ENCODE results near the gene MBLAC2.
A peak's percentile ranks its signal among the peaks of the same experiment; 100 is the strongest.

MBLAC2 gene

DNA sequence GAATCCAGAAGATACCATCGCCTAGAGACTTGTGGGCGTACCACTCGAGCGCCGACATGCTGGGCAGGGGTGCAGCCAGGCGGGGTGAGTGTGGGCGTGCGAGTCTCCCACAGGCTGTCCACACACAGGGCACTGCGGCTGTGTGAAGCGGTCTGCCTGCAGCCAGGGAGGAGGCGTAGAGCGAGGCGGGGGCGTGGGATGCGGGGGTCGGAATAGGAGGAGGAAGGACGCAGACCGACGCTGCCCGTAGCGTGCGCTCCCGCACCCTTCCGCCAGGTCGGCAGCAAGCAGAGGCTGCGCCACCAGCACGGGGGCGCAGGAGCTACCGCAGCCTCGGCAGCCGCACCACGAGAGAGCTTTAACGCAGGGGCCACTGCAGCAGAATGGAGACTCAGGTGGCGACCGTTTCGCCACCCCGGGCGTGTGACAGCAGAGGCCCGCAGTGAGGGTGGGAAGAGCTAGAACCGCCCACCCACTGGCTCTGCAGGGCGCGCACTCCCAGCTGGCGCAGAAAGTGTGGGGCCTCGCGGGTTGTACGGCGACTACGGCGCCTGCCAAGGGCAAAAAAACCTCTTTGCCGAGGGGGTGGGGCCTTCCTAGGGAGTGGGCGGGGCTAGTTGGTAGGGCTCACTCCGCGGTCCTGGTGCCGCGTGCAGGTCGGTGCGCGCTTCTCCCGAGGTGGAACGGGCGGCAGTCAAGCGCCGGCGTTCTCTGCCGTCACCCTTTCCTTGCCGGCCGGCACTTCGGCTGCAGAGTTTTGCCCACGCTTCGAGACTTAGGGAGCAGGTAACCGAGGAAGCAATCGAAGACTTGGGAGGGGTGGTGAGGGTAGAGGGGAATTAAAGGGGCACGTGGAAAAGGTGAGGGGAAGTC lies at the start of gene MBLAC2, which contains the start of gene POLR3G:
Gene MBLAC2, minus strand, starts transcription at position 537 of the 873 bp plus-strand sequence. Its CDS starts 479 bp downstream, at position 58.
Gene POLR3G, plus strand, starts transcription at position 630 of the 873 bp plus-strand sequence. CDS start 10,704 bp downstream, outside the sequence.
- H3K27me3 Mint-ChIP-seq: no peaks in the 10 kb centered on the region
- peak; percentile 96 for ATAC-seq
- H3K9me3 Mint-ChIP-seq: no peaks in the 10 kb centered on the region
- peak within 1 kb of the TSS; percentile 95 for H3K4me3 Mint-ChIP-seq
- H3K36me3 Mint-ChIP-seq: peaks cover 18% of the 10 kb centered on the region
- peaks cover 35% of the 10 kb centered on the region for H3K4me1 Mint-ChIP-seq
- peak within 1 kb of the TSS; percentile 85 for H3K27ac Mint-ChIP-seq

DNA sequence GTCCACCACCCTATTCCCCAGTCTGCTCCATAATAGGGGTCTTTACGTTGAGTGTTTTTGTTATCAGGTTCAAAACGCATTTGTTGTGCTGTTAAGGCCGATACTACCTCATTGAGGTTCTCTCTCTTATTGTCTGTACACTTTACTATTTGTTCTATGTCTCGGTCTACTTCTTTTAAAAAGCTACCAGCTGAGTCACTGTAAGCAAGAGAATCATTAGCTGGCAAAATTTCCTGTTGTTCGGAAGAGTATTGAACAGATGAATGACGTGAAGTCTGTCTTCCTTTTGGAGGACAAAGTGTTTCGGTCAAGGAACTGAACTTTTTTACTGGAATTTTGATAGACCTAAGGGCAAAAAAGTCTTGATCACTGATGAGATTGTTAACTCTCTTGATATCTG lies 44.5 kb upstream of the MBLAC2 start:
- Mint-ChIP-seq H3K9me3 (no peaks in the 10 kb centered on the region), H3K4me3 (no peak overlapping the region), H3K4me1 (peaks cover 28% of the 10 kb centered on the region), H3K27me3 (no peaks in the 10 kb centered on the region), H3K36me3 (peaks cover 51% of the 10 kb centered on the region), H3K27ac (no peak overlapping the region)
- ATAC-seq: no peak

DNA sequence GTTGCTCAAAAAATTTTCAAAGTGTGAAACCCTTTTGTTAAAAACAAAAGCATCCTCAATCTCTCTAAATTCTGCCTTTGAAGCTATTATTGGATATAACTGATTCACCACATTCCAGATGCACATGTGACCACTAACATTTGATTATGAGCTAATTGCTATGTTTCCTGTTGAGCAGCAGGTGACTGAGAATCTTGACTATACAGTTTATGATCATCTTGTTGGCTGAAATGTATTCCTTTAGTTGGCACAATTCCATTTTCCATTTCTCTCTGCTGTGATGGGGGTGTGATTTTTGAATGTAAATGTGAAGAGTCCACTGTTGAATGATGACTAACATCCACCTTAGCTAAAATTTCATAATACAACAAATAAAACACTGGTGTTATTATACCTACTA lies 44.1 kb upstream of the MBLAC2 start:
- no peaks in the 10 kb centered on the region for H3K27me3 Mint-ChIP-seq
- peaks cover 51% of the 10 kb centered on the region for H3K36me3 Mint-ChIP-seq
- ATAC-seq: no peak
- H3K9me3 Mint-ChIP-seq: no peaks in the 10 kb centered on the region
- H3K4me1 Mint-ChIP-seq: peaks cover 28% of the 10 kb centered on the region
- H3K4me3 Mint-ChIP-seq: no peak overlapping the region
- no peak overlapping the region for H3K27ac Mint-ChIP-seq

DNA sequence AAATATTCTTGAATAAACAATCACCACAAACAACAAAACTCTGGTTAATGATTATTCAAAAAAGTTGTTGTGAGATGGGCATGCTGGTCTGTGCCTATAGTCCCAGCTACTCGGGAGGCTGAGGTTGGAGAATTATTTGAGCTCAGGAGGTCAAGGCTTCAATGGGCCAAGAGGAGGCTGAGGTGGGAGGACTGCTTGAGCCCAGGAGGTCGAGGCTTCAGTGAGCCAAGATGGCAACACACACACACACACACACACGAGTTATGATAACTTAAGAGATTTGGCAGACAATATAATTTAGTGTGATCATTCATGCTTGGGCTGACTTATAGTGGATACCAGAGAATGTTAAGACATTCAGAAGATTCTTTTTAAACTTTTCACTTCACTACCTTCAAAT lies 39.9 kb upstream of the MBLAC2 start:
- peaks cover 25% of the 10 kb centered on the region for H3K36me3 Mint-ChIP-seq
- peaks cover 10% of the 10 kb centered on the region for H3K4me1 Mint-ChIP-seq
- H3K9me3 Mint-ChIP-seq: no peaks in the 10 kb centered on the region
- no peak overlapping the region for H3K27ac Mint-ChIP-seq
- no peak overlapping the region for H3K4me3 Mint-ChIP-seq
- ATAC-seq: no peak
- no peaks in the 10 kb centered on the region for H3K27me3 Mint-ChIP-seq

DNA sequence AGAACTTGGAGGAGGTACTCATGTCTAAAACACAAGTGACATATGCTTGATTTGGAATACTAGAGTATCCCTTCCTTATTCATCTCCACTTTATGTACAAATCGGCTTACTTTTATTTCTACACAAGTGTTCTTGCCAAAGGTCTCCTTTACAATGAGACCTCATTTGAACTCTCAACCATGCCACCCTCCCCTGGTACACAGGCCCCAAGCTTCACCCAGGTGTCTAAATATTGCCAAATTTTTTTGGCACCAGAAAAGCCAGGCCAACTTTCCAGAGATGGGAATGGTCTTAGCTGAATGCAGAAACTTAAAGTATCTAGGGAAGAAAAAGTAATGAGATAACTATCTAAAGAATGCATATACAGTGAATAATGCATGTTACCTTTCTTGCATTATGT lies 35.9 kb upstream of the MBLAC2 start:
- H3K27ac Mint-ChIP-seq: no peak overlapping the region
- H3K36me3 Mint-ChIP-seq: peaks cover 30% of the 10 kb centered on the region
- peaks cover 6% of the 10 kb centered on the region for H3K4me1 Mint-ChIP-seq
- no peaks in the 10 kb centered on the region for H3K27me3 Mint-ChIP-seq
- ATAC-seq: no peak
- H3K9me3 Mint-ChIP-seq: no peaks in the 10 kb centered on the region
- no peak overlapping the region for H3K4me3 Mint-ChIP-seq

DNA sequence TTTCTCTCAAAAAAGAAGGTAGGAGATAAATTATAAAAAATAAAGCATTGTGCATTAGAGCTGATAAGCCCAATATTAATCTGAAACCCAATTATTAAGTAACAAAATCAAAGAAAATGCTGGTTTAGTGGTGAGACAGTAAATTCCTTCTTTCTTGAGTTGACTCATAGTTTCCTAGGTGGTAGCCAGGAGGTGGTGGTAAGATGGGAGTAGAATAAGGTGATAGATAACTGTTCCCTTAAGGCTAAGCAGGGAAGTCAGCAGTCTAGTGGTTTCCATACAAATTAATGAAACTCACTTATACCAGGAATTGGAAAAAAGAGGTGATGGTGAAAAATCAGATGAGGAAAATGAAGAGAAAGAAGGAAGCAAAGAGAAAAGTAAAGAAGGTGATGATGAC lies 31.6 kb upstream of the MBLAC2 start:
- Mint-ChIP-seq H3K4me1 (peaks cover 6% of the 10 kb centered on the region), H3K27me3 (no peaks in the 10 kb centered on the region), H3K27ac (no peak overlapping the region), H3K4me3 (no peak overlapping the region), H3K9me3 (no peaks in the 10 kb centered on the region), H3K36me3 (peaks cover 21% of the 10 kb centered on the region)
- no peak for ATAC-seq

DNA sequence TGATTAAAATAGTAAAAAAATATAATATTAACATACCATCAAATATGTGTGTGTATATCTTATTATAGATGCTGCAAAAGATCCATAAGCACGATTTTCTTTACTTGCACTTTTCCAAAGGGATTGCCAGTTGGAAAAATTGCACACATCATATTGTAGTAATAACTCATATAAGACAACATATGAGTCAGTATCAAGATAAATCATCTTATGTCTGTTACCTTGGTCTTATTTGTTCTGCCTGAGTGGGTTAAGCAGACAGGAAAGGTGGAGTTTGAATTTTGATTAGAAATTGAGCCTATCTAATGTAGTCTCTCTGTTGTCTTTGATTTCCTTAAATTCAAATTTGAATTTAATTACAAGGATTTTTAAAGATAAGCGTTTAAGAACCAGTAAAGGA lies 30.2 kb upstream of the MBLAC2 start:
- Mint-ChIP-seq H3K4me1 (peaks cover 6% of the 10 kb centered on the region), H3K27ac (no peak overlapping the region), H3K27me3 (no peaks in the 10 kb centered on the region), H3K4me3 (no peak overlapping the region), H3K36me3 (peaks cover 20% of the 10 kb centered on the region), H3K9me3 (no peaks in the 10 kb centered on the region)
- no peak for ATAC-seq

DNA sequence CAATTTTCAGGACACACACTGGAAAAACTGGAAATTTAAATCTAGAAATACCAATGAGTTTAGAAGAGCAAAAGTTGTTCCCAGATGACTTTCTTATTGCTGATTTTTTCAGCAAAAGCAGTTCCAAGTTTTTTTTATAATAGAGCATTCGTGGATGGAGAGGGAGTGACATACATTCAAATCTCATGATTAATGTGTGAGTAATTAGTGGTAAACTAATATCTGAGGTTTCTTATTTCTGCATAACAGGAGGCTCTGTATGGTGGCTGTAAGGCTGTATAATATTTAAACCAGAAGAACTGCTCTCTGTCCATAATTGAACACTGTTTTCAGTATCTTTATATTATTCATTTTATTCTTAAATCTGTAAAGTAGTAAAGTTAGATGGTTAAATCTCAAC lies 29.0 kb upstream of the MBLAC2 start:
- H3K27me3 Mint-ChIP-seq: no peaks in the 10 kb centered on the region
- no peaks in the 10 kb centered on the region for H3K9me3 Mint-ChIP-seq
- H3K4me1 Mint-ChIP-seq: peaks cover 6% of the 10 kb centered on the region
- peaks cover 22% of the 10 kb centered on the region for H3K36me3 Mint-ChIP-seq
- H3K4me3 Mint-ChIP-seq: no peak overlapping the region
- no peak for ATAC-seq
- no peak overlapping the region for H3K27ac Mint-ChIP-seq

DNA sequence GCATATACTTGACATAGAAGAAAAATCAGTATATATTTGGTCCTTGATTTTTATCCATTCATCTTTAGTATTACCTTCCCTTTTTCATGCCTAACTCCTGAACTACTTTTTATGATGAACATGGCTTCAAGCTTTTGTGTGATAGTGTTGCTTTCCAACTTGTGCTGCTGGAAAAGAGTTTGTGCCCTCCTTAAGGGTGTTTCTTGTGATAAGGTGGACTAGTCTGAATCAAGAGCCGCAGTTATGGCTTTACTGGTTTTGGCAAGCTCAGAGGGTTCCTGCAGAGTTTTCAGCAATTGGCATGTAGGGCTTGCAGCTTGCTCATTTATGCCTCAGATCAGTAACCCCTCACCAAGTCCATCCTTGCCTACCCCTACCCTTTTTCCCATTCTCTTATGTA lies 20.6 kb upstream of the MBLAC2 start:
- Mint-ChIP-seq H3K27ac (no peak overlapping the region), H3K4me3 (no peak overlapping the region), H3K27me3 (no peaks in the 10 kb centered on the region), H3K36me3 (peaks cover 19% of the 10 kb centered on the region), H3K4me1 (no peaks in the 10 kb centered on the region), H3K9me3 (peaks cover 9% of the 10 kb centered on the region)
- ATAC-seq: no peak

DNA sequence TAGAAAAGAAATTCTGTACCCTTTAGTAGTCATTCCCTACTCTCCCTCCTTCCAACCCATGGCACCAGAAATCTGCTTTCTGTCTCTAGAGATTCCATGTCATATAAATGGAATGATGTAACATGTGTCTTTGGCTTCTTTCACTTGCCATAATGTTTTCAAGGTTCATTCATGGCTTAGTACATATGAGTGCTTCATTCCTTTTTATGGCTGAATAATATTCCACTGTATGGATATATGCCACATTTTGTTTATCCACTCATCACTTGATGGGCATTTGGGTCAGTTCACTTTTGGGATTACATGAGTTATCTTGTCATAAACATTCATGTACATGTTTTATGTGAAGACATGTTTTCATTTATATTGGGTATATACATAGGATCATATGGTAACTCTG lies 19.5 kb upstream of the MBLAC2 start:
- H3K9me3 Mint-ChIP-seq: peaks cover 9% of the 10 kb centered on the region
- H3K36me3 Mint-ChIP-seq: peaks cover 15% of the 10 kb centered on the region
- H3K27ac Mint-ChIP-seq: no peak overlapping the region
- no peaks in the 10 kb centered on the region for H3K27me3 Mint-ChIP-seq
- ATAC-seq: no peak
- no peak overlapping the region for H3K4me3 Mint-ChIP-seq
- H3K4me1 Mint-ChIP-seq: no peaks in the 10 kb centered on the region

DNA sequence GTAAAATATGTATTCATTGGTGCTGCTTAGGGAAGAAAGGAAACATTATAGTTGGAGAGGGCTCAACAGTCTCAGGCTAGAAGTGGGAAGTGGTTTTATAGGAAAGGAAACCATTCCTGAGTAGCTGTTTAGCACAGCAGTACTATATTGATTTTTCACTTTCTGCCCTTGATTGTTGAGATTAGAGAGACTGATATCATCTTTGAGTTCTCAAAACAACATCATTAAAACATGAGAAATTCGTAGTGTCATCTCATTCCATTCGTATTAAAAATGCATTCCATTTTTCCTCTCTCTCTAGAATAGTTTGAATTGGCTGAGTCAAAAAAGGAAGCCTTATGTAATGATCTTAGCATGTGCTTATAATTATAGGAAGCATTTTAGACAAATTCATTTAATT lies 14.2 kb upstream of the MBLAC2 start:
- H3K27me3 Mint-ChIP-seq: no peaks in the 10 kb centered on the region
- H3K4me1 Mint-ChIP-seq: no peaks in the 10 kb centered on the region
- H3K36me3 Mint-ChIP-seq: peaks cover 8% of the 10 kb centered on the region
- ATAC-seq: no peak
- no peaks in the 10 kb centered on the region for H3K9me3 Mint-ChIP-seq
- no peak overlapping the region for H3K4me3 Mint-ChIP-seq
- no peak overlapping the region for H3K27ac Mint-ChIP-seq

DNA sequence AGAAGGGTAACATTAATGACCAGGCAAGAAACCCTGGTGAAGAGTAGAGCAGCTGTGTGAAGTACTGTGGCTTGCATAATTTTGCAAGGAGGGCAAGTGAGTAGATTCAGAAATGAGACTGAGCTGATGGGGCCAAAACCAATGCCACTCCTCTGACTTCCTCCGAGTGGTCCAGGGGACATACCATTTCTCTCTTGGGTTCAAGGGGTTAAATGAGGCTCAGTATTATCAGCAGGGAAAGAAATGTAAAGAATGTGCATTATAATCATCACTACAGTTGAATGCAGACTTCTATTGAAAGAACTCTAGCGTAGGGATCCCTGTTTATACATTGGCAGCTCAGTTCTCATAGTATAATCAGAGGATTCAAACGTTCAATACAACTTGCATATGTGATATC lies 10.0 kb upstream of the MBLAC2 start:
- Mint-ChIP-seq H3K27me3 (no peaks in the 10 kb centered on the region), H3K4me1 (no peaks in the 10 kb centered on the region), H3K36me3 (peaks cover 7% of the 10 kb centered on the region), H3K4me3 (no peak overlapping the region), H3K27ac (no peak overlapping the region), H3K9me3 (no peaks in the 10 kb centered on the region)
- no peak for ATAC-seq

DNA sequence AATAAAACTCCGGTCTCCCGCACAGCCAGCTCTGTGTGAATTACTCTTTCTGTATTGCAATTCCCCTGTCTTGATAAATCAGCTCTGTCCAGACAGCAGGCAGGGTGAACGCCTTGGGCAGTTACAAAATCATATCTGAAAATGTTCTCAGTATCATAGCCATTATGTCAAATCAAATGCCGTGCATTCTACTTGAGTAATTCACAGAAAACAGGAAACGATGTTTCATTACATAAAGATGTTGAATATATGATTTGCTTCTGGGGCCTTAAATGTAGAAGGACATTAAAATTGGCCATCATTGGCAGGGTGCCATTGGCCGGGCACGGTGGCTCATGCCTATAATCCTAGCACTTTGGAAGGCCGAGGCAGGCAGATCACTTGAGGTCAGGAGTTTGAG lies 8.6 kb upstream of the MBLAC2 start:
- no peaks in the 10 kb centered on the region for H3K9me3 Mint-ChIP-seq
- H3K27ac Mint-ChIP-seq: no peak overlapping the region
- no peak overlapping the region for H3K4me3 Mint-ChIP-seq
- H3K4me1 Mint-ChIP-seq: no peaks in the 10 kb centered on the region
- no peak for ATAC-seq
- H3K27me3 Mint-ChIP-seq: no peaks in the 10 kb centered on the region
- peaks cover 7% of the 10 kb centered on the region for H3K36me3 Mint-ChIP-seq

DNA sequence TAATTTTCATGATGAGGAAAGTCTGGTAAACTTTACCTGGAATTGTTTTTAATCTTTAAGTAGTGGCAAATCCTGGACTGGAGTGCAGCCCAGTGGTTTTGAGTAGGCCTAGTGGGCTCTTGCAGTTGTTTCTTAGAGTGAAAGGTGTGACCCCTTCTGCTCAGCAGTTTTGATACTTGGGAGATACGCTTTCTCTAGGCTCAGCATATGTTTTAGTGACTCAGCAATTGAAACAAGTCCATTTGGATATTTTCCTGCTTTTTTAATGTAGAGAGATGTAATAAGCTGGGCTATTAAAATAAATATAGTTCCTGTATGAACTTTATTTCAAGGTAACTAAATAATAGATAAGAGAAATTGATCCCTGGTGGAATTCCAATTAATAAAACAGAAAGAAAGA lies 6.1 kb upstream of the MBLAC2 start:
- H3K4me3 Mint-ChIP-seq: no peak overlapping the region
- no peaks in the 10 kb centered on the region for H3K9me3 Mint-ChIP-seq
- no peaks in the 10 kb centered on the region for H3K27me3 Mint-ChIP-seq
- peaks cover under 1% of the 10 kb centered on the region for H3K4me1 Mint-ChIP-seq
- no peak for ATAC-seq
- H3K27ac Mint-ChIP-seq: no peak overlapping the region
- no peaks in the 10 kb centered on the region for H3K36me3 Mint-ChIP-seq

DNA sequence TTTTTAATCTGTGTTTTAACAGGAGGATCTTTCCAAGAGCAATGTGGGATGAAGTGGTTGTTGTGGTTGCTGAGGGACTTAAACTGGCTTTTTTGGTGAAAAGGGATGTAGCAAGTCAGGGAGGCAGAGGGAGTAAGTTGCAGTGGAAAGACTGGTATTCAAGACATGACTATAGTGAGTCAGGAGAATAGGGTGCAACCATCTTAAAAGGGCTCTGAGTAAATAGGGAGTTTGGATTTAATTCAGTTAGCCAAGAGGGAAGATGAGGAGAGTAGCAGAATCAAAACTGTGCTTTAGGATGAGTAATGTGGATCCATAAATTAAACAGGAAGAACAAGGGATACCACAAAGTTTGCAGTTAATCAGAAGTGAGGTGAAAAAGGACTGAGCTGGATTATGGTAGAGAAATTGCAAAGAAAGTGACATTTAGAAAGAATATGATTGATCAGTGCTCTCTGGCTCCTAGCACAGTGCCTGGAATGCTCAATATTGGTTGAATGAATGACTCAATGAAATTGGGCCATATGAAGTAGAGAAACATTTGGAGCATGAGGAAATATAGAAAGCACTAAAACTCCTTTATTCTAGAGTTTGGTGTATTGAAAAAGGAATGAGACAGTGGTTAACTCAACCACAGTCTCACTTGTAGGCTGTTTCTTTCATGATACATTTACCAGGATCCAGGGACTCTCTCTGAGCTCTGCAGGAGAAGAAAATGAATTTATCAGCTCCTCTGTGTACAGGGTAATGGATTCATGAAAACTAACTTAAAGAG lies 5.2 kb upstream of the MBLAC2 start:
- no peak for ATAC-seq
- H3K27me3 Mint-ChIP-seq: no peaks in the 10 kb centered on the region
- no peaks in the 10 kb centered on the region for H3K36me3 Mint-ChIP-seq
- no peaks in the 10 kb centered on the region for H3K9me3 Mint-ChIP-seq
- peaks cover 9% of the 10 kb centered on the region for H3K4me1 Mint-ChIP-seq
- H3K27ac Mint-ChIP-seq: no peak overlapping the region
- H3K4me3 Mint-ChIP-seq: no peak overlapping the region

Measured in stimulated activated memory B cell treated with anti-CD40 and anti-IgM and Interleukin-4, amounts not matched to agents 10 μg/mL and 1 μg/mL and 100 μg/mL, for 72 hours (primary cell).